Activated T-cell treated with anti-CD3 and anti-CD28 coated beads, Interleukin-2, amount 50 U/mL, for 72 hours (primary cell): Measurements from ENCODE around the gene COLEC11. TPM values are rescaled to one million over a fixed set of nuclear protein-coding genes. Genes with fewer than 3 reads are reported as not detected.

ENCODE experiments used
- ATAC-seq, 2 donors: fragments of 150-1000 bp; cut with Tn5 transposase; replicated peaks in 1 of 2; 2 replicates each; pipeline ENCODE4 v1.10.0; 2021; ENCODE audit warnings: moderate library complexity in 2 of 2, mild to moderate bottlenecking in 1 of 2
- DNase-seq, 2 donors: peaks; one replicate each; pipeline ENCODE4 v3.0.0; 2021 to 2022; ENCODE audit warnings: mixed read lengths in 1 of 2
- H3K27ac Mint-ChIP-seq: one replicate; pipeline ENCODE4 v1.8.0; 2022; ENCODE audit warnings: mild to moderate bottlenecking, moderate library complexity, mixed read lengths
- H3K27me3 Mint-ChIP-seq: one replicate; pipeline ENCODE4 v1.8.0; 2022; ENCODE audit warnings: low read depth, mixed read lengths
- H3K36me3 Mint-ChIP-seq, 2 donors: one replicate each; pipeline ENCODE4 v1.8.0; 2022; ENCODE audit warnings: mixed read lengths in 2 of 2, mild to moderate bottlenecking in 1 of 2; ENCODE audit not compliant: insufficient read depth in 2 of 2
- H3K4me1 Mint-ChIP-seq: one replicate; pipeline ENCODE4 v1.8.0; 2022; ENCODE audit warnings: low read depth, mixed read lengths
- H3K4me3 Mint-ChIP-seq, 2 donors: one replicate each; pipeline ENCODE4 v1.8.0; 2022; ENCODE audit warnings: mild to moderate bottlenecking in 2 of 2, mixed read lengths in 2 of 2, moderate library complexity in 2 of 2
- H3K9me3 Mint-ChIP-seq, 2 donors: one replicate each; pipeline ENCODE4 v1.8.0; 2022; ENCODE audit warnings: mixed read lengths in 2 of 2
- total RNA-seq, 2 donors: library from RNA; stranded (reverse); gene quantifications; one replicate each; pipeline ENCODE4 v1.2.3, GENCODE V29; 2022

COLEC11 gene
- total RNA-seq, 2 donors from 2014 or later, result 0.21 to 0.41 TPM

GRCh38 chr2:3588084-3588483 is 6.8 kb upstream of the COLEC11 start:
- Mint-ChIP-seq H3K4me1 (no peaks in the 10 kb centered on the region), H3K9me3 (no peaks in the 10 kb centered on the region), H3K36me3 (peaks cover 1 to 4% of the 10 kb centered on the region in 2 donors), H3K27ac (no peak overlapping the region), H3K27me3 (no peaks in the 10 kb centered on the region), H3K4me3 (no peak overlapping the region)
- no peak for DNase-seq
- ATAC-seq, result no peak

- peaks cover 1 to 4% of the 10 kb centered on the region in 2 donors for H3K36me3 Mint-ChIP-seq
- DNase-seq, result no peak
Observed at GRCh38 chr2:3589086-3589485, 5.8 kb upstream of the COLEC11 start.

GRCh38 chr2:3595404-3595803 is 492 bp downstream of the COLEC11 start:
- Mint-ChIP-seq H3K36me3 (peaks cover 1 to 3% of the 10 kb centered on the region in 2 donors), H3K27ac (no peak overlapping the region), H3K4me1 (peaks cover 35% of the 10 kb centered on the region), H3K9me3 (no peaks in the 10 kb centered on the region), H3K4me3 (peak overlapping the region in 1 of 2 donors; percentile 15), H3K27me3 (peaks cover 18% of the 10 kb centered on the region)
- no peak for DNase-seq
- no peak for ATAC-seq

More at GRCh38 chr2:3589086-3589485, 5.8 kb upstream of the COLEC11 start:
- no peaks in the 10 kb centered on the region for H3K4me1 Mint-ChIP-seq
- ATAC-seq, result no peak
- no peak overlapping the region for H3K27ac Mint-ChIP-seq
- H3K9me3 Mint-ChIP-seq, result no peaks in the 10 kb centered on the region
- H3K4me3 Mint-ChIP-seq, result no peak overlapping the region
- no peaks in the 10 kb centered on the region for H3K27me3 Mint-ChIP-seq

GRCh38 chr2:3595985-3596384 is 1.1 kb downstream of the COLEC11 start:
- H3K4me1 Mint-ChIP-seq, result peaks cover 35% of the 10 kb centered on the region

GRCh38 chr2:3596901-3597417 is 2.0 kb downstream of the COLEC11 start:
- H3K27ac Mint-ChIP-seq, result no peak overlapping the region

More at GRCh38 chr2:3595985-3596384, 1.1 kb downstream of the COLEC11 start:
- ATAC-seq (peak; percentile 95 to 96), DNase-seq (peak; percentile 67 to 75)
- H3K9me3 Mint-ChIP-seq, result no peaks in the 10 kb centered on the region
- no peak overlapping the region for H3K4me3 Mint-ChIP-seq
- H3K36me3 Mint-ChIP-seq, result peaks cover 1 to 3% of the 10 kb centered on the region in 2 donors
- peaks cover 18% of the 10 kb centered on the region for H3K27me3 Mint-ChIP-seq
- no peak overlapping the region for H3K27ac Mint-ChIP-seq

GRCh38 chr2:3597567-3597966 is 2.7 kb downstream of the COLEC11 start:
- peak; percentile 20 to 46 for DNase-seq
- ATAC-seq, result peak; percentile 74
- H3K27ac Mint-ChIP-seq, result no peak overlapping the region
- H3K9me3 Mint-ChIP-seq, result no peaks in the 10 kb centered on the region
- H3K36me3 Mint-ChIP-seq, result peaks cover 1 to 2% of the 10 kb centered on the region in 2 donors
- H3K4me3 Mint-ChIP-seq, result peak overlapping the region; percentile 16 to 54
- H3K4me1 Mint-ChIP-seq, result peaks cover 35% of the 10 kb centered on the region
- peaks cover 18% of the 10 kb centered on the region for H3K27me3 Mint-ChIP-seq

More at GRCh38 chr2:3596901-3597417, 2.0 kb downstream of the COLEC11 start:
- no peaks in the 10 kb centered on the region for H3K9me3 Mint-ChIP-seq
- ATAC-seq (no peak), DNase-seq (no peak)
- peaks cover 18% of the 10 kb centered on the region for H3K27me3 Mint-ChIP-seq
- peaks cover 1 to 3% of the 10 kb centered on the region in 2 donors for H3K36me3 Mint-ChIP-seq
- H3K4me3 Mint-ChIP-seq, result peak overlapping the region in 1 of 2 donors; percentile 54
- H3K4me1 Mint-ChIP-seq, result peaks cover 35% of the 10 kb centered on the region

GRCh38 chr2:3598197-3598910 is 3.4 kb downstream of the COLEC11 start:
- no peak overlapping the region for H3K27ac Mint-ChIP-seq
- H3K4me3 Mint-ChIP-seq, result no peak overlapping the region
- no peak for ATAC-seq
- peaks cover 35% of the 10 kb centered on the region for H3K4me1 Mint-ChIP-seq
- no peaks in the 10 kb centered on the region for H3K36me3 Mint-ChIP-seq
- no peak for DNase-seq
- H3K27me3 Mint-ChIP-seq, result peaks cover 18% of the 10 kb centered on the region
- H3K9me3 Mint-ChIP-seq, result no peaks in the 10 kb centered on the region

GRCh38 chr2:3598912-3599854 is 4.3 kb downstream of the COLEC11 start:
- DNase-seq, result no peak
- no peaks in the 10 kb centered on the region for H3K9me3 Mint-ChIP-seq
- no peaks in the 10 kb centered on the region for H3K36me3 Mint-ChIP-seq
- peaks cover 35% of the 10 kb centered on the region for H3K4me1 Mint-ChIP-seq
- H3K4me3 Mint-ChIP-seq, result no peak overlapping the region
- H3K27ac Mint-ChIP-seq, result no peak overlapping the region
- no peak for ATAC-seq
- H3K27me3 Mint-ChIP-seq, result peaks cover 18% of the 10 kb centered on the region

GRCh38 chr2:3600256-3600855 is 5.4 kb downstream of the COLEC11 start:
- Mint-ChIP-seq H3K4me3 (no peak overlapping the region), H3K4me1 (peaks cover 33% of the 10 kb centered on the region), H3K36me3 (no peaks in the 10 kb centered on the region), H3K9me3 (no peaks in the 10 kb centered on the region), H3K27ac (no peak overlapping the region), H3K27me3 (peaks cover 12% of the 10 kb centered on the region)
- no peak for DNase-seq
- ATAC-seq, result no peak

GRCh38 chr2:3601561-3602271 is 6.8 kb downstream of the COLEC11 start:
- peaks cover 20% of the 10 kb centered on the region for H3K4me1 Mint-ChIP-seq
- no peaks in the 10 kb centered on the region for H3K36me3 Mint-ChIP-seq
- no peak overlapping the region for H3K4me3 Mint-ChIP-seq

GRCh38 chr2:3602553-3603339 is 7.8 kb downstream of the COLEC11 start:
- H3K4me3 Mint-ChIP-seq, result no peak overlapping the region
- no peak overlapping the region for H3K27ac Mint-ChIP-seq
- no peak for DNase-seq
- peaks cover 10% of the 10 kb centered on the region for H3K4me1 Mint-ChIP-seq
- no peak for ATAC-seq
- no peaks in the 10 kb centered on the region for H3K9me3 Mint-ChIP-seq
- peaks cover 12% of the 10 kb centered on the region for H3K27me3 Mint-ChIP-seq
- no peaks in the 10 kb centered on the region for H3K36me3 Mint-ChIP-seq

More at GRCh38 chr2:3601561-3602271, 6.8 kb downstream of the COLEC11 start:
- DNase-seq (no peak), ATAC-seq (no peak)
- H3K9me3 Mint-ChIP-seq, result no peaks in the 10 kb centered on the region
- no peak overlapping the region for H3K27ac Mint-ChIP-seq
- peaks cover 12% of the 10 kb centered on the region for H3K27me3 Mint-ChIP-seq
